ELF-1 (cell line): ENCODE results near the gene CYP2W1.
"Not testable (repeated sequence)": the region's sequence is repeated elsewhere in the genome, so short reads cannot be mapped to it uniquely, and the experiment has no call there.

ENCODE experiments used
- DNase-seq: peaks from one replicate; pipeline ENCODE4 v3.0.0-alpha.2; 2016; ENCODE audit warnings: low read depth, low spot score

Gene CYP2W1

DNA sequence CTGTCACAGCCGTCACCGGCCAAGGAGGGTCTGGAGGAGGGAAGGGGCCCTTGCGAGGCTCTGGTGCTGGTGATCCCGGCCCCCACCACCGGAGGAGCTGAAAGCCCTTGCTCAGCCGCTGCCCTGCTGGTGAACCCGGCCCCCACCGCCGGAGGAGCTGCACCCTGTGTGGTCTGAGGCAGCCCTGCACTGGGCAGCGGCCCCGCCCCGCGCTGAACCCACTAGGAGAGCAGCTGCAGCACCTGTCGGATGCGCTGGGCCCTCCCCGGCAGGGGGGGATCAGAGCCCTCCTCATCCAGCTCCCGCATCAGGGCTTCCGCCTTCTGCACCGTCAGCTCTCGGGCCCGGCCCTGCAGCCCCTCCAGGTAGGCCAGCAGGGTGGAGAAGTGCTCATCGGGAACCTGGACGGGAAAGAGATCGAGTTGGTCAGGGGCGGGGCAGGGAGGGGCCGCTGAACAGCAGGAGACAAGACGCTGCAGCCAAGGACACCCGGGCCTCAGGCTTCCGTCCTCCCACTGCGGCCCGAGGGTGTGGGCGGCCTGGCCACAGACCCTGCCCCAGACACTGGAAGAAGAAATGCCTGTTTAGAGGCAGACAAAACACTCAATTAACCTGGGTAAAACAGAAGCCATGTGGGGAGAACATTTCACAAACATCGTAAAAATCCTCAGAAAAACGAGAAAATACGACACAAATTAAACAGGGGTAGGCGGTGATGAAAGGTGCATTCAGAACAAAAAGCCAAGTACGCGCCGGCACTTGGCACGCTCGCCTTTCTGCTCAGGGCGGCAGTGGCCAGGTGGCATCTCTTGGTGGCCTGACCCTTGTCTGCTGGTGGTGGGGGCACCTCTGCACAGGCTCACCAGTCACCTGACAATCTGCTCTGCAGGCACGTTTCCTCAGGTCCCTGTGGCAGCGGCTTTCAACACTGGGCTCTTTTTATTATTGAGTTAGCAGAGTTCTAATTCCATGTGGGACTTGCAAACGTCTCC, 14.7 kb downstream of the CYP2W1 start:
- DNase-seq: peak; percentile 80

DNA sequence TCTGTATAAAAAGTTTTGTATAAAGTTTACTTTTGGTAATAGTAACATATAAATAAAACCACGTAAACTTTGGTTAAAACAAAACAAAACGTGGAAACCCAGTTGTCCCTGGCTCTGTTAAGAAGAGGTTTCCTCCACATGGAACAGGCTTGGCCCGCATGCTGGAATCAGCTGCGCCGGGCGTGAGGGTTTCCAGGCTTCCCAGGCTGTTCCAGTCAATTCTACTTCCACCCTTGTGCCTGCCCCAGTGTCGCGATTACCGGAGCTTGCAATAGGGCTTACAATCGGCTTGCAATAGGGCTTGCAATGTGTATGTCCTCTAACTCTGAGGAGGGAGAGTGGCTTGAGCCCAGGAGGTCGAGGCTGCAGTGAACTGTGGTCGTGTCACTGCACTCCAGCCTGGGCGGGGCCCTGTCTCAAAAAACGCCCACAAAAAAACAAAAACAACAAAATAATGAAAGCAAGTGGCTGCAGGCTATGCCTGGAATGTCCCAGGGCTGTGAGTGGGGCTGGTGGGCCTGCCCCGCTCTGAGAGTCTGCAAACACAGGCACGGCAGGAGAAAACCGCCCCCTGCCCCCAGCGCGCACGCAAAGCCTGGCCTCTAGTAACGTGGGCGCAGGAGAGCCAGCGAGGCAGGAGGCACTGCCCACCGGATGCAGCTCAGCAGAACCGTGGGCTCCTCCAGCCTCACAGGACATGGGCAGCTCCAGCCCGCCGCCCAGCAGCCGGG, 16.3 kb downstream of the CYP2W1 start:
- DNase-seq: peak; percentile 70

GRCh38 chr7:999941-1000935, 17.3 kb downstream of the CYP2W1 start:
- peak; percentile 73 for DNase-seq

- DNase-seq: peak; percentile 76
Measured at GRCh38 chr7:1001069-1001770, 18.2 kb downstream of the CYP2W1 start.

GRCh38 chr7:1002026-1002425, 19.0 kb downstream of the CYP2W1 start:
- DNase-seq: not testable (repeated sequence)

GRCh38 chr7:1002445-1002844, 19.5 kb downstream of the CYP2W1 start:
- not testable (repeated sequence) for DNase-seq

DNA sequence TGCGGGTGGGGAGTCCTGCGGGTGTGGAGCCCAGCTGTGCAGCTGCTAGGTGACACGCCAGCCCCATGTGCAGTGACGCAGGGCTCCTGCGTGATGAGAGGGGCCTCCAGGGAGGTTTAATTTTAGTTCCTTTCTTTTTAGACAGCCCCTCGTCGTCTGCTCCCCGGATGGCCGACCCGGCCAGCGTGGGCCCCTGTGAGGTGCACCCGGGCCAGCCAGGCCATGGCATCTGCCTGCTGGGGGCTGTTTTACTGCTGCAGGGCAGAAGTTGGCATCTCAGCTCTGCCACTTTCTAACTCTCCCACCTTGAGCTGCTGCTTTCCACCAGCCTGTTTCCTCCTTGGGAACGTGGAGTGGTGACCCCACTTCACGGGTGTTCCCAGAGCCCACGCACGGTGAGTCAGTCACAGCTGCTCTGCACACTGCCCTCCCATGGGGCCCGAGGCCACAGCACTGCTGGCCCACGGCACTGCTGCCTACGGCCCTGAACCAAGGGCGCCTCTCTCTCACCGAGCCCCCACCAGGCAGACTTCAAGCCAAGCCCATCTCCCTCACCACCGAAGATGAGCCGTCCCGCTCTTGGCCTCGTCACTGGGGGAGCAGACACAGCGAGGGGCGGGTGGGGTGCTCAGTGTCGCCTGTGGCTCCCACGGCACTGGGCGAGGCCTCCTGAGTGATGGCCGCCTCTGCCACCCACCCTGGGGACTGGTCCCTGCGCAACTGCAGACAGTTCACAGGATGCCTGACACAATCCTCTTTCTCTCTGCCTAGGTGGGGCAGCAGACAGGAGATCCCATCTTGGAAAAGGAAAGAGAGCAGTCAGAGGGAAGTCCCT, 21.3 kb downstream of the CYP2W1 start:
- no peak for DNase-seq

- no peak for DNase-seq
Measured at GRCh38 chr7:1005303-1005702, 22.3 kb downstream of the CYP2W1 start.

DNA sequence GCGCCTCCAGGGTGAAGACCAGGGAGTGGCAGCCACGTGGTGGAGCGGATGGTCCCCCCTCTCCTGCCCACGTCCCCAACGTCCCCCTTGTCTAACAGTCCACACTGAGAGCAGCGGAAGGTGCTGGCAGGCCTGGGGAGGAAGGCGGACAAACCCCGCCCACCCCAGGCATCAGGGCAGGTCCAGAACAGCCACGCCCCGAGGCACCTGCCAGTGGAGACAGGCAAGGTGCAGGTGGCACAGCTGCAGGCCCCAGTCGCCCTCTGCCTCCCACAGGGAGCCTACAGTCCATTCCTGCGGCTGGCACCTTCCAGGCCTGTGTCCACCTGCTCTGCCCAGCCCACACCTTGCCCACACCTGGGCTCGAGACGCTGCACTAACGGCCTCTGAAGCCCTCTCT, 24.9 kb downstream of the CYP2W1 start:
- no peak for DNase-seq

DNA sequence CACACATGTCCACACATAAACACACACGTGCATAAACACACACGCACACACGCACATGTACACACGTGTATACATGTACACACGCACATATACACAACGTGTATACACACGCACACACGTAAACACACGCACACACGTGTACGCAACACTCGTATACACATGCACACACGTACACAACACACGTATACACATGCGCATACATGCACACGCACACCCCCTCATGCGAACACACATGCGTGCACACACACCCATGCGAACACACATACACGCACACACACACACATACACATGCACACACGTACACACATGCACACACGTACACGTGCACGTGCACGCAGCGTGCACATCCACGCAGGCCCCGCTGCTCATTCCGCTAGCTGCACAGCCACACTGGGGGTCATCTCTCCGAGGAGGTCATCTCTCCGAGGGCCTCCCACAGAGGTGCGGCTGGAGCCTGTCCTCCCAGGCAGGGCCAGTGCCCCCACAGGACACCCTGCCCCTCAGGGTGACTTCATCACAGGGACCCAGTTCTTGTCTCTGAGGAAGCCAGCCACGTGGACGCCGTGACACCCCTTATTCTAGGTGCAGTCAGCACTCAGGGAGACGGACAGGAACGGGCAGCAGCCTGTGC, 25.9 kb downstream of the CYP2W1 start:
- no peak for DNase-seq

- DNase-seq: no peak
Measured at GRCh38 chr7:1009747-1010146, 26.8 kb downstream of the CYP2W1 start.

DNA sequence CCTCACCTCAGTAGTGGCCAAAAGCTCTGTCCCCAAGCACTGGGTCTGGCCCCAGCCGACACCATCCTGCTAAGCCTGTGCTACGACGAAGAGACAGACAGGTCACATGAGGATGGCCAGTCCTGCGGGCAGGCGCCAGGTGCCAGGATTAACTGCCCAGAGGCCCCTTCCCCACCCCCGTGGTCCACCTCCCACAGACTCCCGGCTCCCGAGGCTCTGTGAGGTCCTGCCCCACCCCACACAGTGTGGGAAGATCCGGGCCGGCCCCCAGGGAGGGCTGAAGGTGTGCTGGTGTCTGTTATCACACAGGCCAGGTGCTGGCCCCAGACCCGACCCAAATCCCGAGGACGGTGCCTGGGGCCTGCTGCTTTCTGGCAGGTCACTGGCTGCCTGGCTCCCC, 27.2 kb downstream of the CYP2W1 start:
- no peak for DNase-seq

- no peak for DNase-seq
Measured at GRCh38 chr7:1011297-1012003, 28.5 kb downstream of the CYP2W1 start.

GRCh38 chr7:1012004-1012715, 29.2 kb downstream of the CYP2W1 start:
- no peak for DNase-seq

DNA sequence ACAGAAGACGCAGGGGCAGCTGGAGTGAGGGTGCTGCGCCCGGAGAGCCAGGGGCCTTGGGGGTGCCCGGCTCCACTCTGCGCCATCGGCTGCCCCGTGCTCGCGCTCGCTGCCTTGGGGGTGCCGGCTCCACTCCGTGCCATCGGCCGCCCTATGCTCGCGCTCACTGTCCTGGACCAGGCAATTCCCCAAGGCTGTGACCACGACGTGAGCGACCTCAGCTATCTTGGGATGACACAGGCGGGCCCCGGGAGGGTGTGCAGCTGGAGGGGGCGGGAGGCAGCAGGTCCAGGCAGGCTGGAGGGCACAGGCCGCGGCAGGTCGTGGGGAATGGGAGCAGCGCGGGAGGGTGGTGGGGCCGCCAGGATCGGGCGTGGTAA, 29.7 kb downstream of the CYP2W1 start:
- DNase-seq: no peak

DNA sequence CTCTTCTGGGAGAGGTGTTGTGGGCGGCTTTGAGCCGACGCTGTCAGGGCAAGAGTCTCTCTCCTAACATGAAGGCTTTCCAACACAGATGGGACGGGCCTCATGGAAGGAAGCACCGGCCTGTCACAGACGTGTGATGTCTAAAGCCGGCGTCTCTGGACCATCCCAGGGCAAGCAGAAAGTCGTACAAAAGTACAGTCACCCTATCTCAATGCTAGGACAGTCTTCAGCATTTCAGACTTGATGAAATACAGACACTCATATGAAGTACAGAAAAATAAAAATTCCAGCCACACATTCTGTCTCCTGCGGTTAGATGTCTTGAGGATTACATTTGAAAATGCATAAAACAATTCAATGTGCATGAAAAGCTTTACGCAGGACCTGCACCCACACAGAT, 30.6 kb downstream of the CYP2W1 start:
- no peak for DNase-seq

GRCh38 chr7:1014681-1015080, 31.7 kb downstream of the CYP2W1 start:
- no peak for DNase-seq
